Activated naive CD4-positive, alpha-beta T cell treated with anti-CD3 and anti-CD28 coated beads, Interleukin-2, amount 50 U/mL, for 72 hours (primary cell): ENCODE results near the gene FER. TPM values are rescaled to one million over a fixed set of nuclear protein-coding genes. Genes with fewer than 3 reads are reported as not detected.
A peak's percentile ranks its signal among the peaks of the same experiment; 100 is the strongest.

Experiments
- ATAC-seq, 2 donors: fragments of 150-1000 bp; cut with Tn5 transposase; 2 replicates each; pipeline ENCODE4 v1.10.0; 2021; ENCODE audit warnings: mild to moderate bottlenecking in 2 of 2, moderate library complexity in 2 of 2
- DNase-seq, 2 donors: peaks; one replicate each; pipeline ENCODE4 v3.0.0; 2021 to 2022; ENCODE audit warnings: low spot score in 2 of 2
- H3K27ac Mint-ChIP-seq, 2 donors: one replicate each; pipeline ENCODE4 v1.8.0; 2022; ENCODE audit warnings: mild to moderate bottlenecking in 2 of 2, mixed read lengths in 2 of 2
- H3K36me3 Mint-ChIP-seq, 2 donors: one replicate each; pipeline ENCODE4 v1.8.0; 2022; ENCODE audit warnings: mixed read lengths in 2 of 2
- H3K9me3 Mint-ChIP-seq, 2 donors: one replicate each; pipeline ENCODE4 v1.8.0; 2022; ENCODE audit warnings: mixed read lengths in 2 of 2
- total RNA-seq, 2 donors: library from RNA; stranded (reverse); gene quantifications; one replicate each; pipeline ENCODE4 v1.2.3, GENCODE V29; 2022

Gene FER
- total RNA-seq, 2 donors from 2014 or later, result 7.8 to 9.8 TPM

GRCh38 chr5:109126481-109126880 lies 378.8 kb downstream of the FER start:
- Mint-ChIP-seq H3K27ac (no peak overlapping the region), H3K9me3 (peaks cover 0 to 7% of the 10 kb centered on the region in 2 donors), H3K36me3 (no peaks in the 10 kb centered on the region)
- ATAC-seq (no peak), DNase-seq (no peak)

GRCh38 chr5:109136906-109137305 lies 389.2 kb downstream of the FER start:
- Mint-ChIP-seq H3K27ac (no peak overlapping the region), H3K9me3 (no peaks in the 10 kb centered on the region), H3K36me3 (no peaks in the 10 kb centered on the region)
- no peak for DNase-seq
- no peak for ATAC-seq

- no peak for ATAC-seq
- DNase-seq, result no peak
- H3K9me3 Mint-ChIP-seq, result no peaks in the 10 kb centered on the region
- no peaks in the 10 kb centered on the region for H3K36me3 Mint-ChIP-seq
- H3K27ac Mint-ChIP-seq, result no peak overlapping the region
Observed at GRCh38 chr5:109141222-109142200, 393.8 kb downstream of the FER start.

GRCh38 chr5:109143031-109143430 lies 395.3 kb downstream of the FER start:
- ATAC-seq (no peak), DNase-seq (no peak)
- no peak overlapping the region for H3K27ac Mint-ChIP-seq
- no peaks in the 10 kb centered on the region for H3K36me3 Mint-ChIP-seq
- no peaks in the 10 kb centered on the region for H3K9me3 Mint-ChIP-seq

- H3K36me3 Mint-ChIP-seq, result no peaks in the 10 kb centered on the region
- no peak overlapping the region for H3K27ac Mint-ChIP-seq
- DNase-seq (no peak), ATAC-seq (no peak)
- H3K9me3 Mint-ChIP-seq, result no peaks in the 10 kb centered on the region
Observed at GRCh38 chr5:109145139-109145538, 397.4 kb downstream of the FER start.

- no peak for DNase-seq
- no peaks in the 10 kb centered on the region for H3K9me3 Mint-ChIP-seq
- H3K36me3 Mint-ChIP-seq, result no peaks in the 10 kb centered on the region
- no peak for ATAC-seq
- H3K27ac Mint-ChIP-seq, result no peak overlapping the region
Observed at GRCh38 chr5:109146591-109146990, 398.9 kb downstream of the FER start.

- ATAC-seq (no peak), DNase-seq (no peak)
- no peak overlapping the region for H3K27ac Mint-ChIP-seq
- H3K36me3 Mint-ChIP-seq, result peaks cover 0 to under 1% of the 10 kb centered on the region in 2 donors
- no peaks in the 10 kb centered on the region for H3K9me3 Mint-ChIP-seq
Observed at GRCh38 chr5:109152565-109152964, 404.9 kb downstream of the FER start.

- Mint-ChIP-seq H3K36me3 (peaks cover 0 to 5% of the 10 kb centered on the region in 2 donors), H3K9me3 (no peaks in the 10 kb centered on the region), H3K27ac (no peak overlapping the region)
- ATAC-seq (no peak), DNase-seq (no peak)
Observed at GRCh38 chr5:109155625-109156024, 407.9 kb downstream of the FER start.

- H3K9me3 Mint-ChIP-seq, result no peaks in the 10 kb centered on the region
- DNase-seq (no peak), ATAC-seq (no peak)
- H3K27ac Mint-ChIP-seq, result no peak overlapping the region
- H3K36me3 Mint-ChIP-seq, result peaks cover 0 to 5% of the 10 kb centered on the region in 2 donors
Observed at GRCh38 chr5:109156885-109157284, 409.2 kb downstream of the FER start.

GRCh38 chr5:109160468-109160867 lies 412.8 kb downstream of the FER start:
- Mint-ChIP-seq H3K9me3 (no peaks in the 10 kb centered on the region), H3K36me3 (peaks cover 0 to 5% of the 10 kb centered on the region in 2 donors), H3K27ac (no peak overlapping the region)
- ATAC-seq (no peak), DNase-seq (no peak)

- ATAC-seq, result peak in 1 of 2 donors; percentile 75
- Mint-ChIP-seq H3K9me3 (peaks cover 0 to 5% of the 10 kb centered on the region in 2 donors), H3K27ac (no peak overlapping the region), H3K36me3 (peaks cover 0 to 5% of the 10 kb centered on the region in 2 donors)
- DNase-seq, result no peak
Observed at GRCh38 chr5:109161914-109162683, 414.4 kb downstream of the FER start.

- ATAC-seq (no peak), DNase-seq (no peak)
- H3K36me3 Mint-ChIP-seq, result no peaks in the 10 kb centered on the region
- H3K27ac Mint-ChIP-seq, result no peak overlapping the region
- peaks cover 0 to 5% of the 10 kb centered on the region in 2 donors for H3K9me3 Mint-ChIP-seq
Observed at GRCh38 chr5:109163336-109163735, 415.6 kb downstream of the FER start.

GRCh38 chr5:109164001-109164400 lies 416.3 kb downstream of the FER start:
- DNase-seq (no peak), ATAC-seq (no peak)
- Mint-ChIP-seq H3K36me3 (no peaks in the 10 kb centered on the region), H3K27ac (no peak overlapping the region), H3K9me3 (peaks cover 0 to 5% of the 10 kb centered on the region in 2 donors)

GRCh38 chr5:109167586-109167985 lies 419.9 kb downstream of the FER start:
- Mint-ChIP-seq H3K27ac (no peak overlapping the region), H3K9me3 (peaks cover 0 to 5% of the 10 kb centered on the region in 2 donors), H3K36me3 (no peaks in the 10 kb centered on the region)
- DNase-seq (no peak), ATAC-seq (no peak)

- Mint-ChIP-seq H3K36me3 (no peaks in the 10 kb centered on the region), H3K27ac (no peak overlapping the region), H3K9me3 (peaks cover 0 to 5% of the 10 kb centered on the region in 2 donors)
- no peak for DNase-seq
- ATAC-seq, result no peak
Observed at GRCh38 chr5:109168151-109168550, 420.5 kb downstream of the FER start.

GRCh38 chr5:109170629-109171350 lies 423.1 kb downstream of the FER start:
- H3K9me3 Mint-ChIP-seq, result peaks cover 0 to 5% of the 10 kb centered on the region in 2 donors
- DNase-seq, result no peak
- no peak for ATAC-seq
- H3K36me3 Mint-ChIP-seq, result no peaks in the 10 kb centered on the region
- H3K27ac Mint-ChIP-seq, result no peak overlapping the region
